ENCODE data around the gene HECW1.

DNA sequence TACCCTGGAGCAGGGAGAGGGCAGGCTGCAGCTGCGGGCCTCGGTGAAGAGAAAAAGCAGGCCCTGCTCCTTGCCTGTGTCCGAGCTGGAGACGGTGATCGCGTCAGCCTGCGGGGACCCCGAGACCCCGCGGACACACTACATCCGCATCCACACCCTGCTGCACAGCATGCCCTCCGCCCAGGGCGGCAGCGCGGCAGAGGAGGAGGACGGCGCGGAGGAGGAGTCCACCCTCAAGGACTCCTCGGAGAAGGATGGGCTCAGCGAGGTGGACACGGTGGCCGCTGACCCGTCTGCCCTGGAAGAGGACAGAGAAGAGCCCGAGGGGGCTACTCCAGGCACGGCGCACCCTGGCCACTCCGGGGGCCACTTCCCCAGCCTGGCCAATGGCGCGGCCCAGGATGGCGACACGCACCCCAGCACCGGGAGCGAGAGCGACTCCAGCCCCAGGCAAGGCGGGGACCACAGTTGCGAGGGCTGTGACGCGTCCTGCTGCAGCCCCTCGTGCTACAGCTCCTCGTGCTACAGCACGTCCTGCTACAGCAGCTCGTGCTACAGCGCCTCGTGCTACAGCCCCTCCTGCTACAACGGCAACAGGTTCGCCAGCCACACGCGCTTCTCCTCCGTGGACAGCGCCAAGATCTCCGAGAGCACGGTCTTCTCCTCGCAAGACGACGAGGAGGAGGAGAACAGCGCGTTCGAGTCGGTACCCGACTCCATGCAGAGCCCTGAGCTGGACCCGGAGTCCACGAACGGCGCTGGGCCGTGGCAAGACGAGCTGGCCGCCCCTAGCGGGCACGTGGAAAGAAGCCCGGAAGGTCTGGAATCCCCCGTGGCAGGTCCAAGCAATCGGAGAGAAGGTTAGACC lies 332.5 kb downstream of the HECW1 start:
- TF ChIP-seq REST (IDR thresholded peaks at IDR 0.05; ENCODE audit: insufficient read depth in 1 of 2, low read depth in 2 of 2, low read length in 2 of 2) (no peak), POLR2AphosphoS5 (IDR thresholded peaks at IDR 0.05; ENCODE audit: low read depth, low read length) (no peak), TAF1 (IDR thresholded peaks at IDR 0.05; ENCODE audit: borderline replicate concordance, insufficient read depth, low read length) (no peak), SIN3A (IDR thresholded peaks at IDR 0.05; ENCODE audit: borderline replicate concordance, insufficient read depth, low read length) (no peak), FOXP2 (optimal IDR thresholded peaks at IDR 0.05; ENCODE audit: borderline replicate concordance, extremely low read depth, extremely low read length, insufficient read depth) (no peak)
